ENCODE measurements around the gene CXXC5.
A peak's percentile ranks its signal among the peaks of the same experiment; 100 is the strongest.

The CXXC5 gene

GRCh38 chr5:139667001-139667729 is 19.0 kb downstream of the CXXC5 start:
- no peak for DNase-seq

GRCh38 chr5:139667730-139668063 is 19.5 kb downstream of the CXXC5 start:
- peak; percentile 72 for DNase-seq

GRCh38 chr5:139668064-139668880 is 20.1 kb downstream of the CXXC5 start:
- peak; percentile 68 for DNase-seq

GRCh38 chr5:139668924-139669661 is 20.9 kb downstream of the CXXC5 start:
- DNase-seq, result no peak

- no peak for DNase-seq
These were observed 21.7 kb downstream of the CXXC5 start for GRCh38 chr5:139669662-139670368.

GRCh38 chr5:139670369-139671095 is 22.4 kb downstream of the CXXC5 start:
- DNase-seq, result no peak

- no peak for DNase-seq
These were observed 23.1 kb downstream of the CXXC5 start for GRCh38 chr5:139671096-139671841.

GRCh38 chr5:139675213-139675612 is 27.1 kb downstream of the CXXC5 start:
- no peak for DNase-seq

- DNase-seq, result no peak
These were observed 27.7 kb downstream of the CXXC5 start for GRCh38 chr5:139675825-139676224.

- DNase-seq, result no peak
These were observed 28.3 kb downstream of the CXXC5 start for GRCh38 chr5:139676406-139676805.

- no peak for DNase-seq
These were observed 29.0 kb downstream of the CXXC5 start for GRCh38 chr5:139676951-139677735.

GRCh38 chr5:139677736-139678613 is 29.8 kb downstream of the CXXC5 start:
- no peak for DNase-seq

- DNase-seq, result peak; percentile 33
These were observed 30.9 kb downstream of the CXXC5 start for GRCh38 chr5:139678751-139679750.

GRCh38 chr5:139680368-139681111 is 32.4 kb downstream of the CXXC5 start:
- DNase-seq, result no peak

- DNase-seq, result no peak
These were observed 32.9 kb downstream of the CXXC5 start for GRCh38 chr5:139681112-139681458.

- no peak for DNase-seq
These were observed 33.3 kb downstream of the CXXC5 start for GRCh38 chr5:139681466-139681865.

Data from fibroblast of skin of back (primary cell).